GM18861 (cell line): ENCODE data around the gene SKI.

Experiments used
- ATAC-seq: cut with Tn5 transposase; IDR thresholded peaks from one replicate; pipeline ENCODE4 v1.9.1; 2021; ENCODE audit not compliant: unreplicated experiment

The SKI gene

GRCh38 chr1:2335721-2336455, 107.8 kb downstream of the SKI start:
- no peak for ATAC-seq

- no peak for ATAC-seq
These were observed 108.4 kb downstream of the SKI start for GRCh38 chr1:2336499-2336898.

GRCh38 chr1:2337081-2337480, 109.0 kb downstream of the SKI start:
- no peak for ATAC-seq

- no peak for ATAC-seq
These were observed 109.4 kb downstream of the SKI start for GRCh38 chr1:2337501-2337900.

- ATAC-seq, result no peak
These were observed 111.3 kb downstream of the SKI start for GRCh38 chr1:2339206-2340085.

- no peak for ATAC-seq
These were observed 112.2 kb downstream of the SKI start for GRCh38 chr1:2340086-2340917.

- ATAC-seq, result no peak
These were observed 112.8 kb downstream of the SKI start for GRCh38 chr1:2340918-2341254.

GRCh38 chr1:2341706-2342383, 113.7 kb downstream of the SKI start:
- no peak for ATAC-seq

- ATAC-seq, result no peak
These were observed 114.4 kb downstream of the SKI start for GRCh38 chr1:2342384-2343022.

- ATAC-seq, result no peak
These were observed 115.2 kb downstream of the SKI start for GRCh38 chr1:2343023-2343935.

- no peak for ATAC-seq
These were observed 116.1 kb downstream of the SKI start for GRCh38 chr1:2344121-2344681.

- no peak for ATAC-seq
These were observed 116.7 kb downstream of the SKI start for GRCh38 chr1:2344744-2345296.

GRCh38 chr1:2345297-2346075, 117.4 kb downstream of the SKI start:
- ATAC-seq, result no peak

- no peak for ATAC-seq
These were observed 118.7 kb downstream of the SKI start for GRCh38 chr1:2346691-2347408.

GRCh38 chr1:2347409-2347785, 119.3 kb downstream of the SKI start:
- no peak for ATAC-seq

- ATAC-seq, result no peak
These were observed 119.8 kb downstream of the SKI start for GRCh38 chr1:2347896-2348295.
